B cell (primary cell): ENCODE measurements around the gene CDH18. TPM values are rescaled to one million over a fixed set of nuclear protein-coding genes. Genes with fewer than 3 reads are reported as not detected.

Experiments
- ATAC-seq: fragments of 200-7000 bp; cut with Tn5 transposase; one replicate; pipeline ENCODE4 v1.10.0; 2021; ENCODE audit warnings: low read depth, mild to moderate bottlenecking, moderate number of reproducible peaks, moderate library complexity
- CTCF ChIA-PET: fragments of 350-600 bp; sonication (Branson Sonifier 250); formaldehyde crosslinking; loops from one replicate; lab custom pipeline; 2021; ENCODE audit warnings: antibody characterized with exemption, inconsistent platforms; lab: Charles Lee
- POLR2A ChIA-PET: fragments of 350-600 bp; sonication (Branson Sonifier 250); formaldehyde crosslinking; loops from one replicate; lab custom pipeline; 2021; ENCODE audit warnings: antibody characterized with exemption; lab: Charles Lee
- DNase-seq: peaks from one replicate; pipeline ENCODE4 v3.0.0; 2013
- H2AFZ ChIP-seq: 2 replicates; pipeline ENCODE4 v1.6.1; 2012; ENCODE audit warnings: mild to moderate bottlenecking, low read depth, low read length; ENCODE audit not compliant: insufficient read depth, poor library complexity, severe bottlenecking
- H3K27ac ChIP-seq, 2 donors: 1 replicate in 1 of 2; 2 replicates in 1 of 2; pipeline ENCODE4 v1.5.1; 2012 to 2013; ENCODE audit warnings: low read length in 2 of 2, mild to moderate bottlenecking in 2 of 2, moderate library complexity in 1 of 2
- H3K27me3 ChIP-seq, 4 experiments: fragments of 200-600 bp in 1 of 4; sonication (generic) in 1 of 4; replicated peaks in 1 of 4; 1 replicate in 2 of 4; 2 replicates in 2 of 4; pipeline versions ENCODE4 v1.6.1 to v1.7.0; 2013 to 2016; ENCODE audit warnings: low read length in 3 of 4, mild to moderate bottlenecking in 2 of 4, mixed read lengths in 1 of 4, moderate library complexity in 1 of 4; ENCODE audit not compliant: insufficient read depth in 4 of 4, control insufficient read depth in 3 of 4; ENCODE audit errors: control extremely low read depth in 1 of 4
- H3K36me3 ChIP-seq, 2 experiments: replicated peaks in 1 of 2; 1 replicate in 1 of 2; 2 replicates in 1 of 2; pipeline versions ENCODE4 v1.6.1 to v1.7.1; 2013; ENCODE audit warnings: low read length in 1 of 2; ENCODE audit not compliant: insufficient read depth in 2 of 2, control insufficient read depth in 1 of 2; ENCODE audit errors: control extremely low read depth in 1 of 2, extremely low read depth in 1 of 2
- H3K4me1 ChIP-seq, 2 donors: fragments of 200-600 bp in 1 of 2; sonication (generic) in 1 of 2; 1 replicate in 1 of 2; 2 replicates in 1 of 2; pipeline versions ENCODE4 v1.5.1 to v1.6.1; 2013 to 2017; ENCODE audit warnings: low read length in 2 of 2; ENCODE audit not compliant: control insufficient read depth in 2 of 2, insufficient read depth in 2 of 2
- H3K4me2 ChIP-seq: replicated peaks from 2 replicates; pipeline ENCODE3; 2012; ENCODE audit warnings: mild to moderate bottlenecking, low read depth, low read length; ENCODE audit not compliant: poor library complexity, severe bottlenecking
- H3K4me3 ChIP-seq, 5 experiments: fragments of 200-600 bp in 1 of 5; sonication (generic) in 1 of 5; 1 replicate in 3 of 5; 2 replicates in 2 of 5; pipeline versions ENCODE4 v1.5.1 to v1.7.0; 2011 to 2016; ENCODE audit warnings: low read length in 4 of 5, mild to moderate bottlenecking in 4 of 5, low read depth in 2 of 5, control low read depth in 1 of 5, moderate library complexity in 1 of 5; ENCODE audit not compliant: insufficient read depth in 1 of 5; ENCODE audit errors: control extremely low read depth in 1 of 5, extremely low read depth in 1 of 5
- H3K79me2 ChIP-seq: fragments of 200-600 bp; sonication (generic); one replicate; pipeline ENCODE4 v1.6.0; 2016; ENCODE audit warnings: low read length; ENCODE audit not compliant: control insufficient read depth, insufficient read depth
- H3K9ac ChIP-seq: fragments of 200-600 bp; sonication (generic); 2 replicates; pipeline ENCODE4 v1.6.1; 2017; ENCODE audit warnings: mild to moderate bottlenecking, low read length, moderate library complexity
- H3K9me3 ChIP-seq, 3 donors: one replicate each; pipeline versions ENCODE4 v1.6.1 to v1.7.1; 2013; ENCODE audit warnings: low read length in 2 of 3; ENCODE audit not compliant: control insufficient read depth in 2 of 3, insufficient read depth in 1 of 3; ENCODE audit errors: control extremely low read depth in 1 of 3
- H4K20me1 ChIP-seq: 2 replicates; pipeline ENCODE4 v1.6.0; 2012; ENCODE audit warnings: mild to moderate bottlenecking, low read length; ENCODE audit not compliant: insufficient read depth, control insufficient read depth, poor library complexity, severe bottlenecking
- H3K27ac Mint-ChIP-seq: one replicate; pipeline ENCODE4 v1.8.0; 2021; ENCODE audit warnings: mixed read lengths
- H3K27me3 Mint-ChIP-seq: one replicate; pipeline ENCODE4 v1.8.0; 2021; ENCODE audit warnings: mixed read lengths
- H3K4me1 Mint-ChIP-seq: one replicate; pipeline ENCODE4 v1.8.0; 2021; ENCODE audit warnings: mixed read lengths
- H3K4me3 Mint-ChIP-seq: one replicate; pipeline ENCODE4 v1.8.0; 2021; ENCODE audit warnings: mixed read lengths
- H3K9me3 Mint-ChIP-seq: one replicate; pipeline ENCODE4 v1.8.0; 2022; ENCODE audit warnings: mixed read lengths; ENCODE audit not compliant: insufficient read depth
- CTCF ChIP-seq: fragments of 200-600 bp; IDR thresholded peaks from one replicate; pipeline ENCODE4 v1.8.0; 2022; ENCODE audit warnings: antibody characterized with exemption, mild to moderate bottlenecking
- EZH2 ChIP-seq: IDR thresholded peaks from 2 replicates; pipeline ENCODE4 v1.6.1; 2012; ENCODE audit warnings: borderline replicate concordance, low read depth, mild to moderate bottlenecking, moderate library complexity, low read length; ENCODE audit not compliant: insufficient read depth, poor library complexity, severe bottlenecking
- WGBS: methylation state at CpG from one replicate; pipeline ENCODE4 v1.1.5; 2013; ENCODE audit warnings: missing lambda C conversion rate; ENCODE audit not compliant: insufficient coverage; 5-methylcytosine and 5-hydroxymethylcytosine counted together
- intact Hi-C: fragments of 100-400 bp; cut with micrococcal nuclease; formaldehyde crosslinking; loops from one replicate; pipeline ENCODE4 v1.10.0; 2022
- polyA plus RNA-seq: library from polyadenylated mRNA; depleted of rRNA; stranded (reverse); fragments of >200 nt; gene quantifications from 2 replicates; pipeline ENCODE4 v1.2.3, GENCODE V29; 2012
- total RNA-seq, 2 donors: library from RNA; stranded (reverse); fragments of 120-200 nt in 1 of 2; gene quantifications; 1 replicate in 1 of 2; 2 replicates in 1 of 2; pipeline versions ENCODE4 v1.2.3 to v1.2.4, GENCODE V29; 2013 to 2022

CDH18 gene
- total and polyA plus RNA-seq, 2 donors (not counting 1 experiment from before 2014, with no cell fraction given): not detected

- Histone ChIP-seq H3K4me3 (no peak overlapping the region), H3K4me1 (no peaks in the 10 kb centered on the region), H3K36me3 (no peaks in the 10 kb centered on the region), H3K4me2 (no peak overlapping the region), H3K27ac (no peak overlapping the region), H3K9me3 (no peaks in the 10 kb centered on the region), H4K20me1 (no peaks in the 10 kb centered on the region), H3K79me2 (no peaks in the 10 kb centered on the region), H3K9ac (no peak overlapping the region), H3K27me3 (no peaks in the 10 kb centered on the region), H2AFZ (no peak overlapping the region)
- intact Hi-C loops: no loop called here
- DNase-seq: no peak
- H3K27ac Mint-ChIP-seq: no peak overlapping the region
- ATAC-seq: no peak
- CTCF ChIA-PET: no interaction called here
- no peak overlapping the region for H3K4me3 Mint-ChIP-seq
- no peak for TF ChIP-seq EZH2
- TF ChIP-seq CTCF: no peak
- no peaks in the 10 kb centered on the region for H3K4me1 Mint-ChIP-seq
- POLR2A ChIA-PET: no interaction called here
- no peaks in the 10 kb centered on the region for H3K9me3 Mint-ChIP-seq
- 100% methylated on average over 1 of the region's 2 CpGs for WGBS
- H3K27me3 Mint-ChIP-seq: no peaks in the 10 kb centered on the region
Measured at GRCh38 chr5:19709403-19709802, 278.6 kb downstream of the CDH18 start.

DNA sequence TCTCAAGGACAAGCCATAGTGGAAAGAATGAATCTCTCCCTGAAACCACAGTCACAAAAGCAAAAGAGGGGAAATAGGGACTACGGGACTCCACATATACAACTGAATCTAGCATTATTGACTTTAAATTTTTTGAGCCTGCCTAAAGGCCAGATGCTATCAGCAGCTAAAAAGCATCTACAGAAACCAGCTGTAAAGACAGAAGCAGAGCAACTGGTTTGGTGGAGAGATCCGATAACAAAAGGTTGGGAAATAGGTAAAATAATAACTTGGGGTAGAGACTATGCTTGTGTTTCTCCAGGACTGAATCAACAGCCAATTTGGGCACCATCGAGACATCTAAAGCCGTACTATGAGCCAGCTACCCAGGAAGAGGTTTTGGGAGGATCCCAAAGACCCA lies 281.2 kb downstream of the CDH18 start:
- no peaks in the 10 kb centered on the region for H3K27me3 ChIP-seq
- Mint-ChIP-seq H3K27me3 (no peaks in the 10 kb centered on the region), H3K9me3 (no peaks in the 10 kb centered on the region), H3K4me3 (no peak overlapping the region), H3K27ac (no peak overlapping the region), H3K4me1 (no peaks in the 10 kb centered on the region)
- no peak overlapping the region for H3K27ac ChIP-seq
- TF ChIP-seq CTCF (no peak), EZH2 (no peak)
- H2AFZ ChIP-seq: no peak overlapping the region
- H3K36me3 ChIP-seq: no peaks in the 10 kb centered on the region
- no peak for ATAC-seq
- H3K9ac ChIP-seq: no peak overlapping the region
- intact Hi-C loops: no loop called here
- H3K79me2 ChIP-seq: no peaks in the 10 kb centered on the region
- no peaks in the 10 kb centered on the region for H4K20me1 ChIP-seq
- peaks cover 0 to 7% (median 0%) of the 10 kb centered on the region in 3 donors for H3K9me3 ChIP-seq
- DNase-seq: no peak
- H3K4me3 ChIP-seq: no peak overlapping the region
- H3K4me2 ChIP-seq: no peak overlapping the region
- 89% methylated on average over 3 of the region's 4 CpGs for WGBS
- H3K4me1 ChIP-seq: no peaks in the 10 kb centered on the region
- POLR2A ChIA-PET: no interaction called here
- CTCF ChIA-PET: no interaction called here
